Stimulated activated CD8-positive, alpha-beta memory T cell treated with anti-CD3 and anti-CD28 coated beads, Interleukin-4, amount 100 ng/mL, for 48 hours (primary cell): ENCODE measurements around the gene ZNF747.
A peak's percentile ranks its signal among the peaks of the same experiment; 100 is the strongest.
"Not testable (repeated sequence)": the region's sequence is repeated elsewhere in the genome, so short reads cannot be mapped to it uniquely, and the experiment has no call there.

Experiments used
- DNase-seq: peaks from one replicate; pipeline ENCODE4 v3.0.0-alpha.2; 2020

ZNF747 gene

DNA sequence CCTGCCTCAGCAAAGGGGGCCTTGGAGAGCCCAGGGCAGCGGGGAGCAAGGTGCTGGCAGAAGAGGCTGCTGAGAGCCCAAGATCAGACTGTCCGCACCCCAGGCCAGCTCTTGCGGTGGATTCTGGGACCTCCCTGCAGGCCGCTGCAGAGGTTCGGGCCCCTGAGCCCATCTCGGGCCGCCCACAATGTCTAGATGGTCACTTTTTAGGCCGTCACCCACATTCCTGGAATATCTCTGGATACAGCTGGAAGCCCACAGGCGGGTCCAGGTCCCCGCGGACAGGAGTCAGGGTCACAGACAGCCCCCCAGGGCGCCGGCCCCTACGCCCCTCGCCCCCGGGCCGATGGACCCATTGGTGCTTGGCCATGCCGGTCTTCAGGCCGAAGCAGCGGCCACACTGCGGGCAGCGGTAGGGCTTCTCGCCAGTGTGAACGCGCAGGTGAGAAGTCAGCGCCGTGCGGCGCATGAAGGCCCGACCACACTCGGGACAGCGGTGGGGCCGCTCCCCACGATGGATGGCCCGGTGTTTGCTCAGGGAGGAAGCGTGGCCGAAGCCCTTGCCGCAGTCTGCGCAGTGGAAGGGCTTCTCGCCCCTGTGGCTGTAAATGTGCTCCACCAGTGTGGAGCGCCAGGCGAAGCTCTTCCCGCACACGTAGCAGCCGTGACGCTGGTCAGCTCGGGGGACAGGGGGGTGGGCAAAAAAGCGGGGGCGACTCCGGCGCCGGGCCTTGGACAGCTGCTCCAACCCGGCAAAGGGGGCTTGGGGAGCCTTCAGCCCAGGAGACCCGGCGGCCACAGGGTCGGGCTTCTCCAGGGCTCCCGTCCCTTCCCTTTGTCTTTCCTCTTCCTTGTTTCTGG, 2.1 kb downstream of the ZNF747 start:
- DNase-seq = no peak

DNA sequence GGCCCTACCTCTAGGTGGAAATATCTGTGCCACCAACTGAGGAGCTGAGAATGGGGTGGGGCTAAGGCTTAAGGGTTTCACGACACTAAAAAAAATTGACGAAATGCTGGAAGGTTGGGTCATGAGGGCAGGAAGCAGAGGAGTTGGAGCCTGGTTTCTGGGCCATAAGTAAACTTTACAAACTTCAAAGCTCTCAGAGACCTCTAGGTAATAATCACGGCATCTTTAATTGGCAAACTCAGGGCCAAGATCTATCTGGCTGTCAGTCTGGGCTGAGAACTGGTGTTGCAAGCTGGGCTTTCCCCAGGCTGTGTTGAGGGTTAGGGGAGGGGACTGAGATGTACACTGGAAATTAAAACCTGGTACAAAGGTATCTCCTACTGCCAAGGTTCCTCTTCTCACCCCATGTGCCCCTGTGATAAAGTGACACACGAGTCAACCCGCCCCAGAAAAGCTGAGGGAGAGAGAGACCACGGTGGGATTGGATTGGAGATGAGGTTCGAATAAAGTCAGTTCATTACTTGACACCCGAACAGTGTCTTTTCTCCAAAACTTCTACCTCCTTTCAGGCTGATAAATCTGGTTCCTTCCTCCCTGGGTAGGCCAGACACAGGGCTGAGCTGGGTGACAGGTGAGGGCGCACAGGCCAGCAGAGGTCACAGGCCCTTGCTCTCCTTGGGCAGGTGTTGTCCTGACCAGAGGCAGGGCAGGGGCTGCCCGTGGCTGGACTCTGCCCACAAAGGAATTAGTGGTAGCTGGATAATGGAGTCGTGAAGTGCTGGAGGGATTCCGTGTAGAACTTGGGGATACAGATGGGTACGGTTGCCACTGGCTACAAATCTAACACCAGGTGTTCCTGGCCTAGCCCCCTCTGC, 4.3 kb downstream of the ZNF747 start:
- DNase-seq = no peak

- DNase-seq = no peak
Measured at GRCh38 chr16:30528799-30529457, 5.7 kb downstream of the ZNF747 start.

GRCh38 chr16:30527635-30528178, 7.0 kb downstream of the ZNF747 start:
- DNase-seq = no peak

DNA sequence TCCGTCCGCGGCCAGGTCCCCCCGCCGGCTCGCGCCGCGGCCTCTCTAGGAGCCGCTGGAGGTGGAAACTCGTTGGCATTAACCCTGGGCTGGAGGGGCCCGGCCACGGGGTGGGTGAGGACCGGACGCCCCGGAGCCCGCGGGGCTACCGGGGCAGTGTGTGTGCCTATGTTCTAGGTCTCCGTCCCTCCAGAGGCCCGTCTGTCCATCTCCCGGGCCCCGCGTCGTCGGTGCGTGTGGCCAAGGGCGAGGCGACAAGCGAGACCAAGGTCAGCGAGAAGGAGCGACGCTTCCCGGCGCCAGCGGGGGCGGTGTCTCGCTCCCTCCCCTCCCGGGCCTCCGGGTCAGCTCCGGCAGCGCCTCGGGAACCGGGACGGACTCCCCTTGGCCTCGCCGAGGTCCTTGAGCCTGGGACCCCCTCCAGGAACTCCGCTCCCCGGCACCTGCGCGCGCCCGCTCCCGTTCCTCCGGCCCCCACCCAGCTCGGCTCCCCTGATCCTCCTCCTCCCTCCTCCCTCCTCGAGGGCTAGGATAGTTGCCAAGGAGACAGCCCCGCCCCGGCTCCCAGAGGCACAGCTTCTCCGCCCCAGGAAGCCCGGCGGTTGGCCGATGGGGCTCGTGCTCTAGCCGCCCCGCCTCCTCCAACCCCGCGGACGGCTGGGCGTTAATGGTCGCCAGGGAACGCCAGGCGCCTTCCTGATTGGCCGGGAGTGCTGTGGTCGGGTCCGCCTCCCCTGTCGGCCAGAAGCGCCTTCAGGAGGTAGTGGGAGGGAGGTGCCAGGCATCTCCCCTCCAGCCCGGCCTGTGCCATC, 7.6 kb downstream of the ZNF747 start:
- DNase-seq = peak; percentile 97

- DNase-seq = peak; percentile 50
Measured at GRCh38 chr16:30526137-30526822, 8.4 kb downstream of the ZNF747 start, which contains the start of gene ZNF768. Gene ZNF768 (minus strand): TSS chr16:30526566. CDS start chr16:30526413, 153 bp downstream.

DNA sequence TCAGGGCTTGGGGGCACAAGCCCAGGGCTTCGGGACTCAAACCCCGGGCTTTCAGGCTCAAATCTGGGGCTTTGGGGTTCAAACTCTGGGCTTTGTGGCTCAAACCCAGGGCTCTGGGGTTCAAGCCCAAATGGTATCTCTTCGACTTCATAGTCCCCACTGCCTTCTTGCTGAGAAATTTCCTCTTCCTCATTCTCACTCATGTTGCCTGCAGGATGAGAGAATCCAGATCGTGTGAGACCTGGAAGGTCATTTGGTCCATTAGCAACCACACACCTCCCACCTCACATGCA, 8.9 kb downstream of the ZNF747 start:
- DNase-seq = no peak

GRCh38 chr16:30524575-30525568, 9.8 kb downstream of the ZNF747 start:
- no peak for DNase-seq

GRCh38 chr16:30523768-30524574, 10.7 kb downstream of the ZNF747 start:
- DNase-seq = no peak

DNA sequence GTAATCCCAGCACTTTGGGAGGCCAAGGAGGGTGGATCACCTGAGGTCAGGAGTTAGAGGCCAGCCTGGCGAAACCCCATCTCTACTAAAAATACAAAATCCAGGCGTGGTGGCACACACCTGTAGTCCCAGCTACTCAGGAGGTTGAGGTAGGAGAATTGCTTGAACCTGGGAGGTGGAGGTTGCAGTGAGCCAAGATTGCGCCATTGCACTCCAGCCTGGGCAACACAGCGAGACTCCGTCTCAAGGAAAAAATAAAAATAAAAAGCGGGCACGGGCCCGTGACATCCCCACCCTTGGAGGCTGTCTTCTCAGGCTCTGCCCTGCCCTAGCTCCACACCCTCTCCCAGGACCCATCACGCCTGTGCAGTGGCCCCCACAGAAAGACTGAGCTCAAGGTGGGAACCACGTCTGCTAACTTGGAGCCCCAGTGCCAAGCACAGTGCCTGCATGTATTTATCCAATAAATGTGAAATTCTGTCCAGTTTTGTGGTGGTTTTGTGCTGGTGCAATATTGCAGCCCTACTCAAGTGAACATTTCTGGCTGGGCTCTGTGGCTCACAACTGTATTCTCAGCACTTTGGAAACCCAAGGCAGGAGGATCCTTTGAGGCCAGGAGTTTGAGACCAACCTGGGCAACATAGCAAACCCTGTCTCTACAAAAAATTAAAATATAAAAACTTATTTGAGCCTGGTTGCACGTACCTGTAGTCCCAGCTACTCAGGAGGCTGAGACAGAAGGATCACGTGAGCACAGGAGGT, 11.8 kb downstream of the ZNF747 start:
- DNase-seq = not testable (repeated sequence)

DNA sequence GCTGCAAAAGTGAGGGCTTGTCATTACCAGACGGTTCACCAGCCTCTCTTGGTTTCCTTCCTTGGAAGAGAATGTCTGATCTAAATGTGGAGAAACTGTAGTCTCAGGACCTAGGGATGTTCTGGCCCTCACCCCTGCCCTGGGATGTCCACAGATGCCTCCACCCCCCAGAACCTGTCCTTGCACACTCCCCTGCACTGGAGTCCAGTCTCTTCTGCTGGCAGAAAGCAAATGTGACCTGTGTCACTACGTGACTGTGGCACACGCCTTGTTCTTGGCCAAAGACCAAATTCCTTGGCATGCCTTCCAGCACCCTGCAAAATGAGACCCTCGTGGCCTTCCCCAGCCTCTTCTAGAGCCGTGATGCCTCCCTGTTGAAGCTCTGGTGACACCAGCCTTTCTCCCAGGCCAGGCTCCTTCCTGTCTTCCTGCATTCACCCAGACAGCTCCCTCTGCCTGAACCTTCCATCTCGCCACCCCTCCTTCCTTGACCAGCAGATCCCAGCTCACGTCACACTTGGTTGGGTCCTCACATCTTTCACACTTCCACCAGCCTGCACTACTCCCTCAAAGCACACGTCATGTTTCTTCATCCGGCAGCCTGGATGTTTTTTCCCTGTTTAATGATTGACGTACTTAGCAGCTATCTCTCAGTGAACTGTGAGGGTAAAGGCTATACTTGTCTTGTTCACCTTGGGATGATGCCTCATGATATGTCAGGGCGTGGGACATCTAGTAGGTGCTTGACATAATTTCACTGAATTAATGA, 12.6 kb downstream of the ZNF747 start:
- DNase-seq = no peak

DNA sequence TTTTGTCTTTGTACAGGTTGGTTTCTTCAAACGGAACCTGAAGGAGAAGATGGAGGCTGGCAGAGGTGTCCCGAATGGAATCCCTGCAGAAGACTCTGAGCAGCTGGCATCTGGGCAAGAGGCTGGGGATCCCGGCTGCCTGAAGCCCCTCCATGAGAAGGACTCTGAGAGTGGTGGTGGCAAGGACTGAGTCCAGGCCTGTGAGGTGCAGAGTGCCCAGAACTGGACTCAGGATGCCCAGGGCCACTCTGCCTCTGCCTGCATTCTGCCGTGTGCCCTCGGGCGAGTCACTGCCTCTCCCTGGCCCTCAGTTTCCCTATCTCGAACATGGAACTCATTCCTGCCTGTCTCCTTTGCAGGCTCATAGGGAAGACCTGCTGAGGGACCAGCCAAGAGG, 13.2 kb downstream of the ZNF747 start:
- DNase-seq = no peak

- DNase-seq = no peak
Measured at GRCh38 chr16:30519120-30520049, 15.3 kb downstream of the ZNF747 start.

DNA sequence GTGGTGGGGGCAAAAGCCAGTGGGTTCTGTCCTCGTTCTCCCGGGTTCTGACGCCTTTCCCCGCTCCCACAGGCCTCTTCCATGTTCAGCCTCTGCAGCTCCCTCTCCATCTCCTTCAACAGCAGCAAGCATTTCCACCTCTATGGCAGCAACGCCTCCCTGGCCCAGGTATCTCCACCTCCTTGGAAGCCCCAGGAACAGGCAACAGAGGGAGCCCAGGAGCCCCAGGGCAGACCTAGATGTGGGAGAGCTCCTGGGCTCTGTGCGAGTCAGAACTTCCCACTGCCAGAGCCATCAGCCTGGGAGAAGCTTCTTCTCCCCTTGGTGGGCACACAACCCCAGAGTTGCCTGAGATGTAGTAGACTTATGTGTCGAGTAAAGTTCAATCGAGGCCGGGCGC, 16.1 kb downstream of the ZNF747 start:
- no peak for DNase-seq

DNA sequence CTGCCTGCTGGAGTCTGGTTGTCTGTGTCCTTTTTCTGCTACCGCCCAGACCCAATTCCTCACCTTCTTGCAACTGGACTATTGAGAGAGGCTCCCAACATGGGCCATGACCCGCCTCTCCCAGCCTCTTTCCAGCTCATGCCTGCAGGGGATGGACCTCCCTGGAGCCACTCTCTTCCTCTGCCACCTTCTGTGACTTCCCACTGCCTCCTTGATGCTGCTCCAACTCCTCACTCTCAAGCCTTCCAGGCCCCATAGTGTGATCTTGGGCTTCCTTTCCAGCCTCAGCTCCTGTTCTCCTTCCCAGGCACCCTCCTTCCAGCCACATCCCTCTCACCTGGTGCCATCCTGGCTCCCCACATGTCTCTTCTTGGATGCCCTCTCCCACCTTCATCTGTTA, 19.4 kb downstream of the ZNF747 start:
- DNase-seq = no peak

GRCh38 chr16:30511509-30511908, 23.1 kb downstream of the ZNF747 start:
- no peak for DNase-seq
